Adipocyte (in vitro differentiated cells): ENCODE data around the gene SFXN5.

Experiments used
- DNase-seq: peaks from one replicate; pipeline ENCODE4 v3.0.0-alpha.2; 2015; ENCODE audit warnings: low read depth
- H3K27me3 ChIP-seq: replicated peaks from 2 replicates; pipeline ENCODE4 v1.7.0; 2013; ENCODE audit warnings: mild to moderate bottlenecking, low read length, moderate library complexity; ENCODE audit not compliant: control insufficient read depth, insufficient read depth
- H3K36me3 ChIP-seq: 2 replicates; pipeline ENCODE4 v1.7.0; 2013; ENCODE audit warnings: low read length, mild to moderate bottlenecking, moderate library complexity; ENCODE audit not compliant: control insufficient read depth, insufficient read depth, severe bottlenecking
- H3K4me1 ChIP-seq: 2 replicates; pipeline ENCODE4 v1.7.0; 2013; ENCODE audit warnings: mild to moderate bottlenecking, low read length, moderate library complexity; ENCODE audit not compliant: control insufficient read depth, insufficient read depth
- H3K4me3 ChIP-seq: 2 replicates; pipeline ENCODE4 v1.7.0; 2013; ENCODE audit warnings: mild to moderate bottlenecking, low read length, moderate library complexity
- H3K9ac ChIP-seq: 2 replicates; pipeline ENCODE4 v1.7.0; 2013; ENCODE audit warnings: mild to moderate bottlenecking, low read length, moderate library complexity
- H3K9me3 ChIP-seq: 2 replicates; pipeline ENCODE4 v1.7.0; 2013; ENCODE audit warnings: mild to moderate bottlenecking, low read length, moderate library complexity; ENCODE audit not compliant: control insufficient read depth

SFXN5 gene

GRCh38 chr2:73034661-73035375 is 36.7 kb downstream of the SFXN5 start:
- no peak overlapping the region for H3K4me3 ChIP-seq
- no peak for DNase-seq
- H3K9ac ChIP-seq, result no peak overlapping the region
- H3K36me3 ChIP-seq, result peaks cover 9% of the 10 kb centered on the region
- H3K4me1 ChIP-seq, result peaks cover 15% of the 10 kb centered on the region
- no peaks in the 10 kb centered on the region for H3K9me3 ChIP-seq
- no peaks in the 10 kb centered on the region for H3K27me3 ChIP-seq

- Histone ChIP-seq H3K4me3 (no peak overlapping the region), H3K9ac (no peak overlapping the region), H3K36me3 (peaks cover 4% of the 10 kb centered on the region), H3K27me3 (no peaks in the 10 kb centered on the region), H3K4me1 (peaks cover 15% of the 10 kb centered on the region), H3K9me3 (no peaks in the 10 kb centered on the region)
- DNase-seq, result no peak
Measured at GRCh38 chr2:73033766-73034381, 37.6 kb downstream of the SFXN5 start.

DNA sequence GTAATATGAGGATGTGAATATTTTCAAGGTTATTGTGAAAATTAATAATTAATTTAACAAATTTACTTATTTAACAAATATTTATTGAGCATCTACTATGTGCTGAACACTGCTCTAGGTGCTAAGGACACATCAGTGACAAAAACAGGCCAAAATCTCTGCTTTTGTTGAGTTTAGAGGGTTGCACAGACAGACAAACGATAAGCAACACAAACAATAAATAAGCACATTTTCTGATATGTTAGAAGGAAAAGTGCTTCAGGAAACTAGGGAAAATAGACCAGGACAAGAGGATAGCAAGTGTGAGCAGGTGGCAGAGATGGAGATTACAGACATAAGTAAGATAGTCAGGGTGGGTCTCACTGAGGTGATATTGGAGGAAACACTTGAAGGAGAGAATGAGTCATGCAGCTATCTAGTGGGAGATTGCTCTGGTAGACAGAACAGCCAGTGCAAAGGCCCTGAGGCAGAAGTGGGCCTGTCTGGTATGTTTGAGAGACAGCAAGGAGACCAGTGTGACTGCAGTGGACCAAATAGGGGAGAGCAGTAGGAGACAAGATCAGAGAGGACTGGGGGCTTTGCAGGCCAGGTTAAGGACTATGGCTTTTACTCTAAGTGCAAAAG is 38.3 kb downstream of the SFXN5 start:
- H3K4me1 ChIP-seq, result peaks cover 15% of the 10 kb centered on the region
- no peak for DNase-seq
- H3K9ac ChIP-seq, result no peak overlapping the region
- H3K27me3 ChIP-seq, result no peaks in the 10 kb centered on the region
- peaks cover 5% of the 10 kb centered on the region for H3K36me3 ChIP-seq
- H3K9me3 ChIP-seq, result no peaks in the 10 kb centered on the region
- no peak overlapping the region for H3K4me3 ChIP-seq

DNA sequence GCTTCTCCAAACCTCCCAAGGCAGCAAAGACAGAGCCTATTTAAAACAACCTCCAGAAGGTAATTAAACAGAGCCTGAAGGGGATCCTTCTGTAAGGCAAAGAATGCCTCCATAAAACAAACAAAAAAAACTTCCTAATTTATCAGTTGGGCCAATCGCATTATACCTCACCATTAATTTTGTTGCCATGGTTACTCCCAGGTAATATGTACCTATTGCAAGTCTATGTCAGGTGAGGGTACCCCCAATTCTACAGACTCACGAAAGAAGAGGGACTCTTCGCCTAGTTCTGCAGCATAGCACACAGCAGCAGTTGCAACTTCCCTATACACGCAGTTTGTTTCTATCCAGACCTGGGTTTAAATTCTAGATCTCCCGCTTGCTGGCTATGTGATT is 38.8 kb downstream of the SFXN5 start:
- no peak overlapping the region for H3K4me3 ChIP-seq
- H3K36me3 ChIP-seq, result peaks cover 6% of the 10 kb centered on the region
- H3K9me3 ChIP-seq, result no peaks in the 10 kb centered on the region
- H3K27me3 ChIP-seq, result no peaks in the 10 kb centered on the region
- no peak overlapping the region for H3K9ac ChIP-seq
- H3K4me1 ChIP-seq, result peaks cover 15% of the 10 kb centered on the region
- no peak for DNase-seq

- DNase-seq, result no peak
- Histone ChIP-seq H3K36me3 (peaks cover 6% of the 10 kb centered on the region), H3K27me3 (no peaks in the 10 kb centered on the region), H3K4me1 (peaks cover 15% of the 10 kb centered on the region), H3K9me3 (no peaks in the 10 kb centered on the region), H3K9ac (no peak overlapping the region), H3K4me3 (no peak overlapping the region)
Measured at GRCh38 chr2:73031725-73032701, 39.5 kb downstream of the SFXN5 start.

DNA sequence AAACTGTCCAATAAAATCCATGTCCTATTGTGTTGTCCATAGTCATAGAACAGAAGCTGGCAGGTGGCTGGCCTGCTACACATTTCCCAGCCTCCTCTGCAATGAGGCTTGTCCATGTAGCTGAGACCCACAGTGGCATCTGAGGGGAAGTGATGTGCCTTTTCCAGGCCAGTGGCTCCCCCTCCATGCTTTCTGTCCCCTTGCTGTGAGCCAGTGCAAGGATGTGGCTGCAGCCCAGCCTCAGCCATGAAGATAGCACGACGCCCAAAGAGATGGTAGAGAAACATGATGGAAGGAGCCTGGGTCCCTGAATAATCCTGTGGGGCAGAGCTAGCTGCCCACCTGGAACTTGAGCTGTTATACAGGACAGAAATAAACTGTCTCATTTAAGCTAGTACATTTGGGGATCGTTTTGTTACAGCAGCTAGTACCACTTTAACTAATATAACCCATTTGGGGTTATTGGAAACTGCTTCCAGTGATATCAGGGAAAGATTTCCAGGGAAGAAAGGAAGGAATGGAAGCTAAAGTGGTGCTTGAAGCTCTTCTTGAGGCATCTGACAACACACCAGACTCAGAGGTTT is 40.3 kb downstream of the SFXN5 start:
- no peak for DNase-seq
- no peaks in the 10 kb centered on the region for H3K9me3 ChIP-seq
- H3K27me3 ChIP-seq, result no peaks in the 10 kb centered on the region
- H3K36me3 ChIP-seq, result peaks cover 6% of the 10 kb centered on the region
- no peak overlapping the region for H3K9ac ChIP-seq
- H3K4me3 ChIP-seq, result no peak overlapping the region
- H3K4me1 ChIP-seq, result peaks cover 15% of the 10 kb centered on the region

DNA sequence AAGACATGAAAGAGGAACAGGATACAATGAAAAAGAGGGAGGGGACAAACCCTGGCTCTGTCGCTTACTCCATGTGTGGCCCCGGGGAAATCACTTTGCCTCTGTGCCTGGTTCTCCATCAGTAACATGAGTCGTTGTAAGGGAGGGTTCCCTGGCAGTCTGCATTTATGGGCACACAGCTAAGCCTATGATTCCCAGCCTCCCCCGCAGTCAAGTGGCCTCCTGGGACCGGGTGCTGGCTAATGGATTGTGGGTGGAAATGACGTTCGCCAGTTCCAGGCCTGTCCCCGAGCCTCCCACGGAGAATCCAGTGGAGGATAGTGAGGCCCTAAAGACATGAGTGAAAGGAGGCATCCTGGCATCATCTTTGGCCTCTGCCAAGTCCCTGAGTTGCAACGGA is 42.7 kb downstream of the SFXN5 start:
- H3K4me1 ChIP-seq, result peaks cover 5% of the 10 kb centered on the region
- H3K9me3 ChIP-seq, result no peaks in the 10 kb centered on the region
- H3K4me3 ChIP-seq, result no peak overlapping the region
- DNase-seq, result no peak
- no peak overlapping the region for H3K9ac ChIP-seq
- H3K27me3 ChIP-seq, result no peaks in the 10 kb centered on the region
- peaks cover 6% of the 10 kb centered on the region for H3K36me3 ChIP-seq

DNA sequence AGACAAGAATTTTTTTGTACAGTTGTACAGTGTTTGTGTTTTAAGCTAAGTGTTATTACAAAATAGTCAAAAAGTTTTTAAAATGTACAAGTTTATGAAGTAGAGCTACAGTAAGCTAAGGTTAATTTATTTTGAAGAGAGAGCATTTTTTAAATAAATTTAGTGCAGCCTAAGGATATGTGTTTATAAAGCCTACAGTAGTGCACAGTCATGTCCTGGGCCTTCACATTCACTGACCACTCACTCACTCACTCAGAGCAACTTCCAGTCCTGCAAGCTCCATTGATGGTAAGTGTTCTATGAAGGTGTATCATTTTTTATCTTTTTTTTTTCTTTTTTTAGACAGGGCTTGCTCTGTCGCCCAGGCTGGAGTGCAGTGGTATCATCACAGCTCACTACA is 44.2 kb downstream of the SFXN5 start:
- H3K36me3 ChIP-seq, result peaks cover 6% of the 10 kb centered on the region
- DNase-seq, result no peak
- H3K9ac ChIP-seq, result no peak overlapping the region
- H3K9me3 ChIP-seq, result no peaks in the 10 kb centered on the region
- H3K4me1 ChIP-seq, result no peaks in the 10 kb centered on the region
- no peak overlapping the region for H3K4me3 ChIP-seq
- H3K27me3 ChIP-seq, result no peaks in the 10 kb centered on the region

DNA sequence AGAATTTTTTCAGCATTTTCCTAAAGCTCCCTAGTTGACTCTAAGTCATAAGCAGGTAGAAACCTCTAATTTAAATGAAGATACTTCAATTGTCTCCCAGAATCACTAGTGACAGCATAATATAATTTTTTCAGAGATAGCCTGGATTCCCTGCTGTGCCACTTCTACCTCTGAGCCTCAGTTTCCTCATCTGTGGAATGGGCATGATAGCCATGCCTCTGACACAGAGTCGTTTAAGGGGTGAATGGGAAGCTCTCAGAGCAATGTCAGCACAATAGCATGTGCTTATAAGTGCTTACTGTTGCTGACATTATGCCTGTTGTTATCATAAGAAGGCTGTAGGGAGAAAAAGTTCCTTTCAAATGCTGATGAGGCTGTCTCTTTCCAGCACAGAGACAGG is 48.0 kb downstream of the SFXN5 start:
- no peaks in the 10 kb centered on the region for H3K9me3 ChIP-seq
- no peak overlapping the region for H3K9ac ChIP-seq
- H3K36me3 ChIP-seq, result peaks cover 14% of the 10 kb centered on the region
- H3K27me3 ChIP-seq, result no peaks in the 10 kb centered on the region
- H3K4me1 ChIP-seq, result peaks cover 10% of the 10 kb centered on the region
- no peak for DNase-seq
- H3K4me3 ChIP-seq, result no peak overlapping the region

GRCh38 chr2:73022024-73022568 is 49.4 kb downstream of the SFXN5 start:
- H3K27me3 ChIP-seq, result no peaks in the 10 kb centered on the region
- H3K4me3 ChIP-seq, result no peak overlapping the region
- peaks cover 8% of the 10 kb centered on the region for H3K36me3 ChIP-seq
- H3K9ac ChIP-seq, result no peak overlapping the region
- peaks cover 10% of the 10 kb centered on the region for H3K4me1 ChIP-seq
- no peak for DNase-seq
- H3K9me3 ChIP-seq, result no peaks in the 10 kb centered on the region
